DOHH2 (cell line): ENCODE results near the gene ELMOD3.

Experiments used
- H3F3A ChIP-seq: fragments of 200-600 bp; sonication (generic), shearing (Covaris generic); 2 replicates; pipeline ENCODE4 v1.6.0; 2016; ENCODE audit warnings: antibody characterized with exemption, mild to moderate bottlenecking; ENCODE audit not compliant: control insufficient read depth, insufficient read depth
- H3K27ac ChIP-seq: fragments of 200-600 bp; sonication (generic); 2 replicates; pipeline ENCODE4 v1.5.1; 2014; ENCODE audit warnings: low read depth, mild to moderate bottlenecking, low read length, moderate library complexity
- H3K27me3 ChIP-seq: fragments of 200-600 bp; sonication (generic); 2 replicates; pipeline ENCODE4 v1.6.1; 2014; ENCODE audit warnings: mild to moderate bottlenecking, low read length, mixed read lengths; ENCODE audit not compliant: control insufficient read depth
- H3K36me3 ChIP-seq: fragments of 200-600 bp; sonication (generic); 2 replicates; pipeline ENCODE4 v1.6.1; 2014; ENCODE audit warnings: mild to moderate bottlenecking, low read length, moderate library complexity, mixed read lengths; ENCODE audit not compliant: control insufficient read depth
- H3K4me1 ChIP-seq: fragments of 200-600 bp; sonication (generic); 2 replicates; pipeline ENCODE4 v1.6.1; 2014; ENCODE audit warnings: mild to moderate bottlenecking, low read length, mixed read lengths; ENCODE audit not compliant: control insufficient read depth
- H3K4me2 ChIP-seq: fragments of 200-600 bp; sonication (generic); 2 replicates; pipeline ENCODE4 v1.6.0; 2014; ENCODE audit warnings: mild to moderate bottlenecking, low read length, moderate library complexity
- H3K4me3 ChIP-seq: fragments of 200-600 bp; sonication (generic); 2 replicates; pipeline ENCODE4 v1.5.1; 2014; ENCODE audit warnings: mild to moderate bottlenecking, low read length, mixed read lengths
- H3K79me2 ChIP-seq: fragments of 200-600 bp; sonication (generic); 2 replicates; pipeline ENCODE4 v1.6.1; 2014; ENCODE audit warnings: mild to moderate bottlenecking, low read length, mixed read lengths; ENCODE audit not compliant: control insufficient read depth
- H3K9me2 ChIP-seq: fragments of 200-600 bp; sonication (generic); replicated peaks from 2 replicates; pipeline ENCODE4 v1.6.1; 2014; ENCODE audit warnings: mild to moderate bottlenecking, low read length, mixed read lengths; ENCODE audit not compliant: control insufficient read depth
- H3K9me3 ChIP-seq: fragments of 200-600 bp; sonication (generic); 2 replicates; pipeline ENCODE4 v1.6.1; 2014; ENCODE audit warnings: antibody characterized with exemption, low read length, mixed read lengths; ENCODE audit not compliant: control insufficient read depth, insufficient read depth
- H4K20me1 ChIP-seq: fragments of 200-600 bp; sonication (generic); 2 replicates; pipeline ENCODE4 v1.6.0; 2014; ENCODE audit warnings: low read depth, mild to moderate bottlenecking, antibody characterized with exemption, low read length, moderate library complexity; ENCODE audit not compliant: control insufficient read depth, insufficient read depth
- EZH2phosphoT487 ChIP-seq: fragments of 200-600 bp; sonication (generic); IDR thresholded peaks from 2 replicates; pipeline ENCODE4 v1.6.1; 2017; ENCODE audit warnings: borderline replicate concordance, mild to moderate bottlenecking, antibody characterized with exemption, low read length, moderate library complexity, mixed read lengths
- TF ChIP-seq, protein P1 (sequence below): fragments of 200-600 bp; sonication (generic); IDR thresholded peaks from one replicate; pipeline ENCODE4 v1.5.1; 2014; ENCODE audit warnings: antibody characterized with exemption, mild to moderate bottlenecking, low read depth, low read length; ENCODE audit not compliant: poor library complexity, severe bottlenecking

ELMOD3 gene

DNA sequence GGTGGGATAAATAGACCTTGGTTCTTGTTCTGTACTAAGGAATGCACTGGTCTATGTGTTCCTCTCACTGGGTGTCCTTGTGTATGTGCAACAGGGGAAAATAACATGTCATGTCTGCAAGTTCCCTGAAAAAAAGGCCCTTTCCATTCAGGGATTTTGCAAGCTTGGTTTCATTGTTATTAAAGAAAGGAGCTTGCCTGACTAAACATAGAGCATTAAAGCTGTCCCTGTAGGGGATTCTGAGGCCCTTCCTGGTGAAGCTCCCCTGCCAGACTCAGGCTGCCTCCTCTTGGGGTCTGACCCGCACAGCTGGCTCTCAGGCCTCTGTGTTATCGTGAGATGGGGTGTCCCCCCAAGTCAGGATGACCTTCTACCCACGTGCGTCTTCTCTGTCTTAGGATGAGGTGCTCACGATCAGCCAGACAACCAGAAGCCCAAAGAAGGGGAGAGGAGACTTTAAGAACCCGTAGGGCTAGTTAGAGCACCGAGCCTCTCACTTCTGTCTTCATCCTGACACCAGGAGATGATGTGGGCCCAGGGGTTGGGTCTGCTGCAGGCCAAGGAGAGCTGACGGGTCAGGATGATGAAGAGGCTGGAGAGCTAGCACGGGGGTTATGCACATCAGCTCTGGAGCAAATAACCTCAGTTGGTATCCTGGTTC is 34.4 kb downstream of the ELMOD3 start:
- Histone ChIP-seq H3K36me3 (no peaks in the 10 kb centered on the region), H3K27me3 (no peaks in the 10 kb centered on the region), H3F3A (no peaks in the 10 kb centered on the region), H3K4me2 (no peak overlapping the region), H3K4me1 (peaks cover 4% of the 10 kb centered on the region), H3K9me2 (no peaks in the 10 kb centered on the region), H3K4me3 (no peak overlapping the region), H4K20me1 (no peaks in the 10 kb centered on the region), H3K9me3 (no peaks in the 10 kb centered on the region), H3K27ac (no peak overlapping the region), H3K79me2 (no peaks in the 10 kb centered on the region)
- TF ChIP-seq EZH2phosphoT487 = no peak
- TF ChIP-seq, protein P1, sequence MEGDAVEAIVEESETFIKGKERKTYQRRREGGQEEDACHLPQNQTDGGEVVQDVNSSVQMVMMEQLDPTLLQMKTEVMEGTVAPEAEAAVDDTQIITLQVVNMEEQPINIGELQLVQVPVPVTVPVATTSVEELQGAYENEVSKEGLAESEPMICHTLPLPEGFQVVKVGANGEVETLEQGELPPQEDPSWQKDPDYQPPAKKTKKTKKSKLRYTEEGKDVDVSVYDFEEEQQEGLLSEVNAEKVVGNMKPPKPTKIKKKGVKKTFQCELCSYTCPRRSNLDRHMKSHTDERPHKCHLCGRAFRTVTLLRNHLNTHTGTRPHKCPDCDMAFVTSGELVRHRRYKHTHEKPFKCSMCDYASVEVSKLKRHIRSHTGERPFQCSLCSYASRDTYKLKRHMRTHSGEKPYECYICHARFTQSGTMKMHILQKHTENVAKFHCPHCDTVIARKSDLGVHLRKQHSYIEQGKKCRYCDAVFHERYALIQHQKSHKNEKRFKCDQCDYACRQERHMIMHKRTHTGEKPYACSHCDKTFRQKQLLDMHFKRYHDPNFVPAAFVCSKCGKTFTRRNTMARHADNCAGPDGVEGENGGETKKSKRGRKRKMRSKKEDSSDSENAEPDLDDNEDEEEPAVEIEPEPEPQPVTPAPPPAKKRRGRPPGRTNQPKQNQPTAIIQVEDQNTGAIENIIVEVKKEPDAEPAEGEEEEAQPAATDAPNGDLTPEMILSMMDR = no peak

DNA sequence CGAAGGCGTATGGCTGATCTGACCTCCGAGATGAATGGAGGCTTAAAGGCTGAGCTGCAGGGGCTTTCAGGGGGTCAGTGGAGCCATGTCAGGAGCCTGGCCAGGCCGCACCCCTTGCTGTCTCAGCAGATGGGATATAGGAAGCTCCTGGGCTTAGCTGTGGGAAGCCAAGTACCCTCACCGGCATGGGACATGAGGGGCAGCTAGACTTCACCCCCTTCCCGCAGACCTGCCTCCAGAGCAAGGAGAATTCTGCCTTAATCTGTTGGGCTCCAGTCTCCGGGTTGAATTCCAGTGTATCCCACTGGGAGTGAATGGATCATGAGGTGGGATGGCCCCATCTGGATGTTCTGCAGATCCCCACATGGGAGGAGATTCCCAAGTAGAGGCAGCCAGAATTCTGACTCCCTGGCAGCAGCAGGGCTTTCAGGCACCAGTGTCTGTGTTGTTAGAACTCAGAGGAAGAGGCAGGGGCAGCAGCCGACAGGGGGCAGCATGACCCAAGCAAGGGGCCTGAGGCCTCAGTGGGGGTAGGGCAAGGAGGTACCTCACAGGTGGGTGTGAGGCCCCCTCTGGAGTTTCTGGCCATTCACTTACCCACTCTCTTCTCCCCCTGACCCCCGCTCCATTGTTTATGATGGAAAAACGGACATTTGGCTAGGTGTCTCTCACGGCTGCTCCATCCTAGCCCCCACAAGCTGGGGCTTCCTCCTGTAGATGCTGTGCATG is 36.5 kb downstream of the ELMOD3 start:
- no peaks in the 10 kb centered on the region for H3K9me3 ChIP-seq
- no peaks in the 10 kb centered on the region for H3K36me3 ChIP-seq
- H3K27me3 ChIP-seq = no peaks in the 10 kb centered on the region
- no peaks in the 10 kb centered on the region for H3K79me2 ChIP-seq
- H3K4me2 ChIP-seq = no peak overlapping the region
- H3K9me2 ChIP-seq = no peaks in the 10 kb centered on the region
- TF ChIP-seq EZH2phosphoT487 = no peak
- TF ChIP-seq, protein P1 = peak; percentile 87
- H3F3A ChIP-seq = no peaks in the 10 kb centered on the region
- peaks cover 4% of the 10 kb centered on the region for H3K4me1 ChIP-seq
- H4K20me1 ChIP-seq = no peaks in the 10 kb centered on the region
- H3K4me3 ChIP-seq = no peak overlapping the region
- no peak overlapping the region for H3K27ac ChIP-seq

DNA sequence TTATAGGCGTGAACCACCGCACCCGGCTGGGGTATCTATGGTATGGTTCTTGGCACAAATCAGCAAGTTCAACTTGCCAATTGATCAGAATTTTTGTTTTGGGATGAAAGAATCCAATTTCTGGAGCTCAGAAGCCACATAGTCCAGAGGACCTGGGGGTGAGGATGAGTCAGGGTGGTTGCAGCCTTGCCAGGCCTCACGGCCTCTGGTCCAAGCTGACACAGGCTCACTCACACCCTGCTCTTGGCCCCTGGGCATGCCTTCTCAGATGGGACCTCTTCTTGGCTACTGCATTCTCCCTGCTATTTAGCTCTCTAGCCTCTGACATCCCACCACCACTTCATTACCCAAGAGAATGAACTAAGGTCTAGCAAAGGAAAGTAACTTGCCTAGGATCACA is 39.3 kb downstream of the ELMOD3 start:
- no peaks in the 10 kb centered on the region for H3K9me2 ChIP-seq
- H3F3A ChIP-seq = no peaks in the 10 kb centered on the region
- H3K4me2 ChIP-seq = no peak overlapping the region
- no peaks in the 10 kb centered on the region for H4K20me1 ChIP-seq
- H3K4me1 ChIP-seq = peaks cover 4% of the 10 kb centered on the region
- no peaks in the 10 kb centered on the region for H3K27me3 ChIP-seq
- H3K27ac ChIP-seq = no peak overlapping the region
- no peaks in the 10 kb centered on the region for H3K36me3 ChIP-seq
- H3K79me2 ChIP-seq = no peaks in the 10 kb centered on the region
- TF ChIP-seq, protein P1 = no peak
- TF ChIP-seq EZH2phosphoT487 = no peak
- H3K4me3 ChIP-seq = no peak overlapping the region
- H3K9me3 ChIP-seq = no peaks in the 10 kb centered on the region
